ENCODE results near the gene GTF2F2. TPM values are rescaled to one million over a fixed set of nuclear protein-coding genes. Genes with fewer than 3 reads are reported as not detected.
"Not testable (repeated sequence)": the region's sequence is repeated elsewhere in the genome, so short reads cannot be mapped to it uniquely, and the experiment has no call there.

Gene GTF2F2
- total and polyA plus RNA-seq, 2 donors (not counting 3 experiments of a cell fraction or from before 2014, with no cell fraction given): 7.5 to 23.6 TPM

DNA sequence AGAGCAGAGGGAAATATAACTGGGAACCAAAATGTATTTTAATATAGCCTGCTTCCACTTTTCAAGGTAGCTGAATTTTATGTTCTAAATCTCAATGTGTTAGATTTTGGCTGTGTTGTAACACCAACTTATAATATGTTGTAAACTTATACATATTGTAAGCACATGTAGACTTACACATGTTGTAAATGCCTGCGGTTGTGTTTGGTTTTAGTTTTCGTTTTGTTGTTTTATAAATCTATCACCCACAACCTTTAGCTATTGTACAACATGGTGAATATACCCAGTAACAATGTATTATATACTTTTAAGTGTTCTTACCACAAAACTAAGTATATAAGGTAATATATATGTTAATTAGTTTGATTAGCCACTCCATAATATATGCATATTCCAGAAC is 65.0 kb downstream of the GTF2F2 start:
- ChIA-PET CTCF (interaction anchor here (1.0 to 1.6 kb wide), 3 partner anchors 11 to 18 kb away, joined by 3 to 5 read pairs (median 4); no protein-coding TSS in a partner anchor), POLR2A (interaction anchor here (0.7 kb wide), 1 partner anchor 10 kb away, joined by 3 read pairs; no protein-coding TSS in a partner anchor)
- Histone ChIP-seq H4K20me1 (replicated peaks; ENCODE audit: control insufficient read depth, extremely low read depth, insufficient read depth, low read length) (no peaks in the 10 kb centered on the region), H3K27ac (ENCODE audit: insufficient read depth, low read depth, low read length) (no peak overlapping the region), H3K4me3 (replicated peaks in 1 of 3; ENCODE audit: insufficient read depth in 1 of 3, low read depth in 1 of 3, low read length in 3 of 3) (no peak overlapping the region), H3K79me2 (ENCODE audit: control insufficient read depth, insufficient read depth, low read length) (no peaks in the 10 kb centered on the region), H2AFZ (ENCODE audit: low read depth, low read length) (no peak overlapping the region), H3K9me1 (replicated peaks; ENCODE audit: control insufficient read depth, extremely low read depth, insufficient read depth, low read length) (peaks cover 3% of the 10 kb centered on the region), H3K4me2 (ENCODE audit: insufficient read depth, low read length) (no peak overlapping the region), H3K4me1 (ENCODE audit: control insufficient read depth, extremely low read depth, insufficient read depth, low read length) (no peaks in the 10 kb centered on the region), H3K36me3 (ENCODE audit: control insufficient read depth in 2 of 2, extremely low read depth in 1 of 2, insufficient read depth in 2 of 2, low read length in 2 of 2) (no peaks in the 10 kb centered on the region), H3K27me3 (ENCODE audit: control insufficient read depth in 2 of 2, insufficient read depth in 2 of 2, low read length in 2 of 2) (no peaks in the 10 kb centered on the region), H3K9me3 (replicated peaks; ENCODE audit: control insufficient read depth, insufficient read depth, low read length) (no peaks in the 10 kb centered on the region), H3K9ac (replicated peaks; ENCODE audit: extremely low read depth, insufficient read depth, low read length) (no peak overlapping the region)
- no peak for TF ChIP-seq POLR2A (IDR thresholded peaks at IDR 0.05; ENCODE audit: low read depth, low read length)
- TF ChIP-seq MAX (IDR thresholded peaks at IDR 0.05; ENCODE audit: insufficient read depth, insufficient read length): no peak
- TF ChIP-seq GATA2 (IDR thresholded peaks at IDR 0.05; ENCODE audit: insufficient read depth, insufficient read length, low read depth, low read length): no peak
- TF ChIP-seq EZH2 (IDR thresholded peaks at IDR 0.05; ENCODE audit: borderline replicate concordance, low read depth, low read length, severe bottlenecking): no peak
- TF ChIP-seq POLR2AphosphoS5 (IDR thresholded peaks at IDR 0.05; ENCODE audit: insufficient read depth, low read depth, low read length): no peak
- no peak for TF ChIP-seq MYC (IDR thresholded peaks at IDR 0.05; ENCODE audit: low read depth, low read length)
- no peak for TF ChIP-seq FOS (IDR thresholded peaks at IDR 0.05; ENCODE audit: borderline replicate concordance, insufficient read depth, low read length)
- no peak for TF ChIP-seq CTCF (IDR thresholded peaks at IDR 0.05; ENCODE audit: extremely low read depth in 1 of 2, insufficient read depth in 1 of 2, low read depth in 1 of 2, low read length in 2 of 2)
- TF ChIP-seq JUN (IDR thresholded peaks at IDR 0.05; ENCODE audit: borderline replicate concordance, insufficient read depth, insufficient read length, low read depth): no peak
- dilution Hi-C loops (cut with MboI; ENCODE audit: extremely low pct_ligation_motif_present, low sequenced_read_pairs): no loop called here
- BruUV-seq (replicated peaks): no TSS peak
- intact Hi-C loops (cut with micrococcal nuclease): no loop called here
- FAIRE-seq (no peak), DNase-seq (ENCODE audit: low read depth, low spot score) (no peak)

- H4K20me1 ChIP-seq (replicated peaks; ENCODE audit: control insufficient read depth, extremely low read depth, insufficient read depth, low read length); H3K4me3 ChIP-seq (replicated peaks in 1 of 3; ENCODE audit: insufficient read depth in 1 of 3, low read depth in 1 of 3, low read length in 3 of 3); H3K9me3 ChIP-seq (replicated peaks; ENCODE audit: control insufficient read depth, insufficient read depth, low read length); BruUV-seq (replicated peaks); H2AFZ ChIP-seq (ENCODE audit: low read depth, low read length); dilution Hi-C loops (cut with MboI; ENCODE audit: extremely low pct_ligation_motif_present, low sequenced_read_pairs); H3K27ac ChIP-seq (ENCODE audit: insufficient read depth, low read depth, low read length); H3K4me1 ChIP-seq (ENCODE audit: control insufficient read depth, extremely low read depth, insufficient read depth, low read length); DNase-seq (ENCODE audit: low read depth, low spot score); intact Hi-C loops (cut with micrococcal nuclease); H3K36me3 ChIP-seq (ENCODE audit: control insufficient read depth in 2 of 2, extremely low read depth in 1 of 2, insufficient read depth in 2 of 2, low read length in 2 of 2); FAIRE-seq; H3K9me1 ChIP-seq (replicated peaks; ENCODE audit: control insufficient read depth, extremely low read depth, insufficient read depth, low read length); H3K9ac ChIP-seq (replicated peaks; ENCODE audit: extremely low read depth, insufficient read depth, low read length); H3K27me3 ChIP-seq (ENCODE audit: control insufficient read depth in 2 of 2, insufficient read depth in 2 of 2, low read length in 2 of 2); H3K79me2 ChIP-seq (ENCODE audit: control insufficient read depth, insufficient read depth, low read length); POLR2A ChIA-PET; H3K4me2 ChIP-seq (ENCODE audit: insufficient read depth, low read length); CTCF ChIA-PET: not testable (repeated sequence)
Observed at GRCh38 chr13:45189077-45189476, 68.8 kb downstream of the GTF2F2 start.

GRCh38 chr13:45189511-45189910 is 69.2 kb downstream of the GTF2F2 start:
- H3K27me3 ChIP-seq (ENCODE audit: control insufficient read depth in 2 of 2, insufficient read depth in 2 of 2, low read length in 2 of 2); H3K9me1 ChIP-seq (replicated peaks; ENCODE audit: control insufficient read depth, extremely low read depth, insufficient read depth, low read length); H3K4me3 ChIP-seq (replicated peaks in 1 of 3; ENCODE audit: insufficient read depth in 1 of 3, low read depth in 1 of 3, low read length in 3 of 3); POLR2A ChIA-PET; H3K79me2 ChIP-seq (ENCODE audit: control insufficient read depth, insufficient read depth, low read length); H3K4me1 ChIP-seq (ENCODE audit: control insufficient read depth, extremely low read depth, insufficient read depth, low read length); dilution Hi-C loops (cut with MboI; ENCODE audit: extremely low pct_ligation_motif_present, low sequenced_read_pairs); H3K27ac ChIP-seq (ENCODE audit: insufficient read depth, low read depth, low read length); CTCF ChIA-PET; H4K20me1 ChIP-seq (replicated peaks; ENCODE audit: control insufficient read depth, extremely low read depth, insufficient read depth, low read length); intact Hi-C loops (cut with micrococcal nuclease); H3K9me3 ChIP-seq (replicated peaks; ENCODE audit: control insufficient read depth, insufficient read depth, low read length); H2AFZ ChIP-seq (ENCODE audit: low read depth, low read length); H3K4me2 ChIP-seq (ENCODE audit: insufficient read depth, low read length); H3K9ac ChIP-seq (replicated peaks; ENCODE audit: extremely low read depth, insufficient read depth, low read length); DNase-seq (ENCODE audit: low read depth, low spot score); H3K36me3 ChIP-seq (ENCODE audit: control insufficient read depth in 2 of 2, extremely low read depth in 1 of 2, insufficient read depth in 2 of 2, low read length in 2 of 2); BruUV-seq (replicated peaks); FAIRE-seq: not testable (repeated sequence)
